SK-N-DZ (cell line): ENCODE results near the gene FBXL5.

Source experiments
- DNase-seq: peaks from one replicate; pipeline ENCODE4 v3.0.0-alpha.2; 2015; ENCODE audit warnings: low spot score

Gene FBXL5

GRCh38 chr4:15677507-15677988 lies 22.4 kb upstream of the FBXL5 start:
- DNase-seq = no peak

- DNase-seq = no peak
Measured at GRCh38 chr4:15676899-15677298, 21.7 kb upstream of the FBXL5 start.

GRCh38 chr4:15676039-15676438 lies 20.9 kb upstream of the FBXL5 start:
- DNase-seq = no peak

- no peak for DNase-seq
Measured at GRCh38 chr4:15675356-15675755, 20.2 kb upstream of the FBXL5 start.

GRCh38 chr4:15674926-15675325 lies 19.8 kb upstream of the FBXL5 start:
- DNase-seq = no peak

- DNase-seq = no peak
Measured at GRCh38 chr4:15674046-15674445, 18.9 kb upstream of the FBXL5 start.

GRCh38 chr4:15673337-15673736 lies 18.2 kb upstream of the FBXL5 start:
- DNase-seq = no peak

GRCh38 chr4:15672101-15672500 lies 16.9 kb upstream of the FBXL5 start:
- DNase-seq = no peak

GRCh38 chr4:15670576-15670975 lies 15.4 kb upstream of the FBXL5 start:
- no peak for DNase-seq

GRCh38 chr4:15668566-15669435 lies 13.6 kb upstream of the FBXL5 start:
- no peak for DNase-seq

- DNase-seq = no peak
Measured at GRCh38 chr4:15667006-15667405, 11.8 kb upstream of the FBXL5 start.

GRCh38 chr4:15665753-15666365 lies 10.7 kb upstream of the FBXL5 start:
- no peak for DNase-seq

- DNase-seq = no peak
Measured at GRCh38 chr4:15659768-15660570, 4.8 kb upstream of the FBXL5 start.

- no peak for DNase-seq
Measured at GRCh38 chr4:15658781-15659180, 3.6 kb upstream of the FBXL5 start.

- no peak for DNase-seq
Measured at GRCh38 chr4:15658136-15658770, 3.1 kb upstream of the FBXL5 start.

- no peak for DNase-seq
Measured at GRCh38 chr4:15657366-15657765, 2.2 kb upstream of the FBXL5 start.

- DNase-seq = peak; percentile 34
Measured at GRCh38 chr4:15656038-15656470, 897 bp upstream of the FBXL5 start.

GRCh38 chr4:15654593-15655222 lies 449 bp downstream of the FBXL5 start:
- DNase-seq = peak; percentile 33

- peak; percentile 51 for DNase-seq
Measured at GRCh38 chr4:15653864-15654592, 1.1 kb downstream of the FBXL5 start.

- DNase-seq = no peak
Measured at GRCh38 chr4:15653420-15653819, 1.7 kb downstream of the FBXL5 start.
